NCI-H146 treated with DMSO at 0.1 percent for 48 hours (cell line): ENCODE results near the gene ATP6V0B.

Source experiments
- DNase-seq: peaks from one replicate; lab custom pipeline; 2025; ENCODE audit not compliant: unreplicated experiment; lab: John Stamatoyannopoulos, UW

The ATP6V0B gene

DNA sequence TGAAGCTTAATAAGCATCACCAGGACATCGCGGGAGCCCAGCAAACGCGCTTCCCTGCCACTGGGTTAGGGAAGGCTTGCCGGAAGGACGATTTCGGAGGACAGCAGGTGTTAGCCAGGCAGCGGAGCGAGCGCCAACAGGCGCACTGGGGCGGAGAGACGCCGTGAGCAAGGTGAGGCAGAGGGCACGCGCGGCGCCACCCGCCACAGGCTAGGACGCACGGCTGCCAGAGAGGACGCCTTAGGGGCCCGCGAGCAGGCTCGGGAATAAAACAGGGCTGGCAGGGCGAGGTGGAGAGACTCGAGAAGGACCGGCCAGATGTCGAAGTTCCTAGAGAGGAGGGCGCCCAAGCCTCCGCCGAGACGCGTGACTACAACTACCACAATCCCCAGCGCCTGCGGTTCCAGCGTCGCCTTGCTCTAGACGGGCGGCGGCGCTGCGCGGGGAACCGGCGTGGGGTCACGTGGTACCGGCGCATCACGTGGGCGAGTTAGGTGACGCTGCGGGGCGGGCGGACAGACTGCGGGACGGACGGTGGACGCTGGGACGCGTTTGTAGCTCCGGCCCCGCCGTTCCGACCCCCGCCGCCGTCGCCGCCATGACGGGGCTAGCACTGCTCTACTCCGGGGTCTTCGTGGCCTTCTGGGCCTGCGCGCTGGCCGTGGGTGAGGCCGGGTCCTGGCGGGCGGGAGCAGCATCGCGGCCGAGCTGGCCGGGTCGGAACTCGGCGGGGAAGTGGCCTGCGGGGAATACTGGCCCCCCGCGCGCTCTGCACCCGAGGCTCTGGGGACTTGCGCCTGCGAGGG, at the start of gene ATP6V0B:
Gene ATP6V0B (plus strand): TSS at position 518 of the 806 bp plus-strand sequence. CDS start 81 bp downstream, at position 599.
- DNase-seq: peak; percentile 75

GRCh38 chr1:43925846-43926245, 48.9 kb upstream of the ATP6V0B start:
- DNase-seq: no peak

DNA sequence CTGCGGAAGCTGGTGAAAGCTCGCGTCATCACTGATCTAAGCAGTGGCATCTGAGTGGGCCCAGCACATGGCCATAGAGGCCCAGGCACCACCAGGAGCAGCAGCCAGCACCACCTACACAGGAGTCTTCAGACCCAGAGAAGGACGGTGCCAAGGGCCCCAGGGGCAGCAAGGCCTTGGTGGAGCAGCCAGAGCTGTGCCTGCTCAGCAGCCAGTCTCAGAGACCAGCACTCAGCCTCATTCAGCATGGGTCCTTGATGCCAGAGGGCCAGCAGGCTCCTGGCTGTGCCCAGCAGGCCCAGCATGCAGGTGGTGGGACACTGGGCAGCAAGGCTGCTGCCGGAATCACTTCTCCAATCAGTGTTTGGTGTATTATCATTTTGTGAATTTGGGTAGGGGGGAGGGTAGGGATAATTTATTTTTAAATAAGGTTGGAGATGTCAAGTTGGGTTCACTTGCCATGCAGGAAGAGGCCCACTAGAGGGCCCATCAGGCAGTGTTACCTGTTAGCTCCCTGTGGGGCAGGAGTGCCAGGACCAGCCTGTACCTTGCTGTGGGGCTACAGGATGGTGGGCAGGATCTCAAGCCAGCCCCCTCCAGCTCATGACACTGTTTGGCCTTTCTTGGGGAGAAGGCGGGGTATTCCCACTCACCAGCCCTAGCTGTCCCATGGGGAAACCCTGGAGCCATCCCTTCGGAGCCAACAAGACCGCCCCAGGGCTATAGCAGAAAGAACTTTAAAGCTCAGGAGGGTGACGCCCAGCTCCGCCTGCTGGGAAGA, 44.4 kb upstream of the ATP6V0B start:
- DNase-seq: no peak

DNA sequence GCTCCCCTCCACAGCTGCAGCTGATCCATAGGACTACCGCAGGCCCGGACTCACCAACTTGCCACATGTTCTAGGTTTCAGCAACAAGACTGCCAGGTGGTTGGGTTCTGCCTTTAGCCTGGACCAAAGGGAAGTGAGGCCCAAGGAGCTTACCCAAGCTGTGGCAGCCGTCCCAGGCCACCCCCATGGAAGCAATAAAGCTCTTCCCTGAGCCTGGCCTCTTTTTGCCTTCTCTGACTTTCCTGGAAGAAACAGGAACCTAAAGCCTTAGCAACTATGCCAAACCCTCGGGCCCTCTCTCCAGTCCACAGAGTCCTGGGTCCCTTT, 43.8 kb upstream of the ATP6V0B start:
- DNase-seq: no peak

GRCh38 chr1:43931711-43932660, 42.8 kb upstream of the ATP6V0B start:
- DNase-seq: no peak

GRCh38 chr1:43932786-43933385, 41.9 kb upstream of the ATP6V0B start:
- DNase-seq: peak; percentile 33

GRCh38 chr1:43933386-43934100, 41.2 kb upstream of the ATP6V0B start, which contains the start of gene ARTN:
ARTN (plus strand) TSS chr1:43933801; CDS start chr1:43935657, 1,856 bp downstream.
- peak; percentile 26 for DNase-seq

DNA sequence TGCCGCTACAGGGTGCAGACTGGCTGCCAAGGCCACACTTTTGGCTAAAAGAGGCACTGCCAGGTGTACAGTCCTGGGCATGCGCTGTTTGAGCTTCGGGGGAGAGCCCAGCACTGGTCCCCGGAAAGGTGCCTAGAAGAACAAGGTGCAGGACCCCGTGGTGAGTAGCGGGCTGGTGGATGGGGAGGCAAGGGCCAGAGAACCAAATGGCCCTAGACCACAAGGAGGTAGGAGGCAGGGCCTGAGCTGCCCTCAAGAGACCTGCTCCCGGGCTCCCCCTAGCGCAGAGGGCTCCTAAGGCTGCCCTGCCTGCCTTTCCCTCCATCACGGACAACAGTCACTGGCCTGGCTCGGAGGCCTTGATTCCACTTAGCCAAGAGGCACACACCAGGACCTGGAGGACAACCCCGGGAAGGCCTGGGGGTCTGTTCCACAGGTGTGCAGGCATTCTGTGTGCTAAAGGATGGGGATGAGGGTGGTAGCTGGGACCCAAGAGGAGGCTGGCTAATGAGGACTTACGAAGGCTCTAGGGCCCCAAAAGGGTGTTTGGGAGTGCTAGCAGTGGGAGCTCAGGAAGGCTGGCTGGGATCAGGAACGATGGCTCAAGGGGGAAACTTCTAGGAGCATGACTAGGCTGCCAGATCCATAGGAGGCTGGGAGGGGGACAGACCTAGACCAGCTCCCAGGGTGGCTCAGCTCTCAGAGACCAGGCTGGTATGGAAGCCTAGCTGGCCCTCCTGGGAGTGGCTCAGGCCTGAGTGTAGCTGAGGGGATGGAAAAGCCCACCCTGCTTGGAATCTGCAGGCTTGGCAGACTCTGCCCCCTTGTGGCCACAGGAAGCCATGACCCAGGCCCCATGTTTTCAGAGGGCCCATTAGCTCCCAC, 40.4 kb upstream of the ATP6V0B start:
- DNase-seq: peak; percentile 23

DNA sequence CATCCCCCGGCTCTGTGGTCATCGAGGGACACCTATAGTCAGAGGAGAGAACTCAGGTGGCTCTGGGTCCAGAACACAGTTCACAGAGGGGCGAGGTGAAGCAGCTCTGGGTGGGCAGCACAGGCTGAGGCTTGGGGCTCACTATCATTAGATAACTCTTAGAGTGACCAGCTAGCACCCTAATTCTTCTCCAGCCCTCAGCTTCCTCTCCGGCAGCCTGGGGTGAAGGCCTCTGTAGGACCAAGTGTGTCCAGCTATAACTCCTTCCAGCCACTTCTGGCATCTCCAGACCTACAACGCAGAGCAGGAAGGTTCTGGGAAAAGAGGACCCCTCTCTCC, 39.8 kb upstream of the ATP6V0B start:
- no peak for DNase-seq

DNA sequence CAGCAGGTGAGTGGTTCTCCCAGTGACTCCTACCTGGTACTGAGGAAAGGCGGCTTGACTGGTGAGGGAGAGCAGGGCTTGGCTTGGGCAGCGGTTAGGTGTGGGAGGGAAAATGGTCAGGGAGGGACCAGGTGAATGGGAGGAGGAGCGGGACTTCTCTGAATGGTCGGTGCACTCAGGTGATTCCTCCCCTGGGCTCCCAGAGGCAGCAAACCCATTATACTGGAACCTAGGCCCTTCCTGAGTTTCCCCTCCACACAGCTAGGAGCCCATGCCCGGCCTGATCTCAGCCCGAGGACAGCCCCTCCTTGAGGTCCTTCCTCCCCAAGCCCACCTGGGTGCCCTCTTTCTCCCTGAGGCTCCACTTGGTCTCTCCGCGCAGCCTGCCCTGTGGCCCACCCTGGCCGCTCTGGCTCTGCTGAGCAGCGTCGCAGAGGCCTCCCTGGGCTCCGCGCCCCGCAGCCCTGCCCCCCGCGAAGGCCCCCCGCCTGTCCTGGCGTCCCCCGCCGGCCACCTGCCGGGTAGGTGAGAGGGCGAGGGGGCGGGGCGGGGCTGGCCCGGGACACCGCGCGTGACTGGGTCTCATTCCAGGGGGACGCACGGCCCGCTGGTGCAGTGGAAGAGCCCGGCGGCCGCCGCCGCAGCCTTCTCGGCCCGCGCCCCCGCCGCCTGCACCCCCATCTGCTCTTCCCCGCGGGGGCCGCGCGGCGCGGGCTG, 38.9 kb upstream of the ATP6V0B start:
- peak; percentile 8 for DNase-seq

DNA sequence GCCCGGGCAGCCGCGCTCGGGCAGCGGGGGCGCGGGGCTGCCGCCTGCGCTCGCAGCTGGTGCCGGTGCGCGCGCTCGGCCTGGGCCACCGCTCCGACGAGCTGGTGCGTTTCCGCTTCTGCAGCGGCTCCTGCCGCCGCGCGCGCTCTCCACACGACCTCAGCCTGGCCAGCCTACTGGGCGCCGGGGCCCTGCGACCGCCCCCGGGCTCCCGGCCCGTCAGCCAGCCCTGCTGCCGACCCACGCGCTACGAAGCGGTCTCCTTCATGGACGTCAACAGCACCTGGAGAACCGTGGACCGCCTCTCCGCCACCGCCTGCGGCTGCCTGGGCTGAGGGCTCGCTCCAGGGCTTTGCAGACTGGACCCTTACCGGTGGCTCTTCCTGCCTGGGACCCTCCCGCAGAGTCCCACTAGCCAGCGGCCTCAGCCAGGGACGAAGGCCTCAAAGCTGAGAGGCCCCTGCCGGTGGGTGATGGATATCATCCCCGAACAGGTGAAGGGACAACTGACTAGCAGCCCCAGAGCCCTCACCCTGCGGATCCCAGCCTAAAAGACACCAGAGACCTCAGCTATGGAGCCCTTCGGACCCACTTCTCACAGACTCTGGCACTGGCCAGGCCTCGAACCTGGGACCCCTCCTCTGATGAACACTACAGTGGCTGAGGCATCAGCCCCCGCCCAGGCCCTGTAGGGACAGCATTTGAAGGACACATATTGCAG, 38.2 kb upstream of the ATP6V0B start:
- DNase-seq: peak; percentile 4

- no peak for DNase-seq
Measured at GRCh38 chr1:43937179-43937865, 37.4 kb upstream of the ATP6V0B start.

GRCh38 chr1:43938383-43938782, 36.4 kb upstream of the ATP6V0B start:
- no peak for DNase-seq

- no peak for DNase-seq
Measured at GRCh38 chr1:43938892-43939587, 35.7 kb upstream of the ATP6V0B start.

DNA sequence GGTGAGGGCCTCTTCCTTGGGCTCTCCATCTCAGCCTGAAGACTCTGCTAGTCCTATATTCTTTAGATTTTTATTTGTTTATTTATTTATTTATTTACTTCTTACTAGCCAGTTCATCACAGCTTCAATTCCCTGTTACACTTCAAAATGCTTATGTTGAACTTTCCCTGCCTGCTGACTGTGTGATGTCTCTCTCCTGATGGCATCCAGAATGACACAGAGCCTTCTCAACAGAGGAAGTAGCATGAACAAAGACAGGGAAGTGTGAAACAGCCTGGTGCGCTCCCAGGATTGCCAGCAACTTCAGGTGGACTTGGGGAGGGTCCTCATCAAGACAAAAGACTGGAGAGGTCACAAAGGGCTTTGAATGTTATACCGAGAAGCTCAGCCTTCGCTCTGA, 32.3 kb upstream of the ATP6V0B start:
- no peak for DNase-seq

DNA sequence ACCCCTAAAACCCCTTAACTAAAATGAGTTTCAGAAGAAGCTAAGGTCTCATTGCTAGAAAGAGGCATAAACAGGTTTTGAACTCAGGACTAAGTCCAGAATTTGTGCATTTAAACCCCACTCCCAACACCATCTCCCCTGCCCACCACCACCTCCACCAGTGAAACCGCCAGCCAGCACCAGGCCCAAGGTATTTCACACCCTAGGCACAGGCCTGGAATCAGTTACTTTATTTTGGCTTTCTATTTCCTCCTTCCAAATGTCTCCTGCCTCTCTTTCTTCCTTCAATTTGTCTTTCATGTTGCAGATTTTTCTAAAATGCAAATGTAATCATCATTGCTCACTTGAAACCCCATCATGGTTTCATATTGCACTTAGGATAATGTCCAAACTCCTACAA, 29.9 kb upstream of the ATP6V0B start:
- DNase-seq: no peak
